GM18498 (cell line): Measurements from ENCODE around the gene PLAGL2.

Source experiments
- ATAC-seq: cut with Tn5 transposase; IDR thresholded peaks from one replicate; pipeline ENCODE4 v1.9.1; 2021; ENCODE audit warnings: mild to moderate bottlenecking, moderate library complexity; ENCODE audit not compliant: unreplicated experiment

The PLAGL2 gene

GRCh38 chr20:32153771-32154170 lies 53.8 kb downstream of the PLAGL2 start:
- no peak for ATAC-seq

- ATAC-seq, result no peak
Measured at GRCh38 chr20:32153156-32153665, 54.3 kb downstream of the PLAGL2 start.

GRCh38 chr20:32152421-32153155 lies 55.0 kb downstream of the PLAGL2 start:
- ATAC-seq, result no peak

DNA sequence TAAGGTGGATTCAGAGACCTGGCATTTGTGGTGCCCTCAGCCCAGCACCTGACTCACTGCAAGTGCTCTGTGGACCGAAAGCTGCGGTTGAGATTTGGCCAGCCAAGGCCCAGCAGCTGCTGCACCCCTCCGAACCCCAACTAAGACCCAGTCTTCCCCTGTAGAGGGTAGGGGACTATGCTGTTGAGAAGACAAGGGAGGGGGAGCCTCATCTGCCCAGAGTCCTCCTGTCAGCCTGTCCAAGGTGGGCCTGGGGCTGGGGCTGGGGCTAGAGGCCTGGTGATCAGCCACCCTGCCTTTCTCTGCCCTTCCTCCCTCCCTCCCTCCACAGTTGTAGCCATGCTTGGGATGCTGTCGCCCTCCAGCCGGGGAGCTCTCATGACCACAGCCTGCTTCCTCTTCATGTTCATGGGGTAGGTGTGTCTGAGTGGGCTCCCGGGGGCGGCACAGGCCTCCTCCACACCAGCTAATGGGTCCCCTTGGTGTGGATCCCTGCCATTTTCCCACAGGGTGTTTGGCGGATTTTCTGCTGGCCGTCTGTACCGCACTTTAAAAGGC lies 57.2 kb downstream of the PLAGL2 start:
- ATAC-seq, result no peak

DNA sequence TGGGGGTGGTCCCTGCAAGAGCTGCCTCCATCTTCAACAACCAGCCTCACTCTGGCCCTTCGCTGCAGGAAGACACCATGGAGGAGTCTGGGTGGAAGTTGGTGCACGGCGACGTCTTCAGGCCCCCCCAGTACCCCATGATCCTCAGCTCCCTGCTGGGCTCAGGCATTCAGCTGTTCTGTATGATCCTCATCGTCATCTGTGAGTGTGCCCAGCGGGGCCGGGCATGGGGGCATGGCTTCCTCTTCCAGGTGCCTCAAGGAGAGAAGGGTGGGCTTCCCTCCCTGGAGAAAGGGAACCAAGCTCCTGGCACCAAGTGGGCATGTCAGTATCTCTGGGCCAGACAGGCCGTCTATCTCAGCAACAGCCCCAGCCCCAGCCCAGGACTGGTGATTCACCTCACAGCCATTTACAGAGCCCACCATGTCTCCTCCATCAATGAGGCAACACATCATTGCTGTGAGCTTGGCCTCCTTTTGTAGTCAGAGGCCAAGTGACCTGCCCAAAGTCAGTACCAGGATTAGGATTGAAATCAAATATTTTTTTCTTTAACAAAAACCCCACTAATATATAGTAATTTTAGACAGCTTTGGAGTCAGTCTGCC lies 57.9 kb downstream of the PLAGL2 start:
- no peak for ATAC-seq

GRCh38 chr20:32144898-32145662 lies 62.5 kb downstream of the PLAGL2 start:
- ATAC-seq, result no peak

- ATAC-seq, result no peak
Measured at GRCh38 chr20:32142991-32143390, 64.6 kb downstream of the PLAGL2 start.
